HEK293 (cell line): ENCODE results near the gene PPP1R15B.

Experiments
- CTCF ChIA-PET: fragments of 350-600 bp; formaldehyde crosslinking; extraction: SDS; loops from one replicate; lab custom pipeline; 2021; ENCODE audit warnings: antibody characterized with exemption; lab: Yijun Ruan, JAX
- POLR2A ChIA-PET: fragments of 300-600 bp; formaldehyde crosslinking; extraction: SDS; loops from one replicate; lab custom pipeline; 2020; ENCODE audit warnings: antibody characterized with exemption, inconsistent platforms; lab: Yijun Ruan, JAX
- H3K27ac ChIP-seq: fragments of 200-500 bp; sonication (Bioruptor generic); 2 replicates; pipeline ENCODE4 v1.5.1; 2014; ENCODE audit warnings: low read depth, low read length, control low read depth, inconsistent platforms; ENCODE audit errors: extremely low read depth
- H3K36me3 ChIP-seq, 2 experiments: fragments of 200-500 bp in 1 of 2; sonication (Bioruptor generic) in 1 of 2; 1 replicate in 1 of 2; 2 replicates in 1 of 2; pipeline ENCODE4 v1.5.1; 2014 to 2017; ENCODE audit warnings: inconsistent platforms in 2 of 2, low read length in 2 of 2; ENCODE audit not compliant: control insufficient read depth in 2 of 2, insufficient read depth in 1 of 2
- H3K4me1 ChIP-seq: fragments of 200-500 bp; sonication (Bioruptor generic); 2 replicates; pipeline ENCODE4 v1.5.1; 2014; ENCODE audit warnings: mild to moderate bottlenecking, low read length, inconsistent platforms; ENCODE audit not compliant: control insufficient read depth, insufficient read depth
- H3K4me3 ChIP-seq: 2 replicates; pipeline ENCODE4 v1.5.1; 2011; ENCODE audit warnings: low read depth, mild to moderate bottlenecking, control low read depth, low read length, moderate library complexity
- H3K9me3 ChIP-seq: fragments of 200-500 bp; sonication (Bioruptor generic); 2 replicates; pipeline ENCODE4 v1.5.1; 2014; ENCODE audit warnings: low read depth, low read length, inconsistent platforms; ENCODE audit not compliant: control insufficient read depth, insufficient read depth
- EGR2 ChIP-seq: fragments of 450-650 bp; formaldehyde crosslinking; IDR thresholded peaks from 2 replicates; pipeline ENCODE4 v1.5.1; 2016; ENCODE audit warnings: low read depth, missing biosample characterization, missing genetic modification characterization
- SALL2 ChIP-seq: fragments of 450-650 bp; formaldehyde crosslinking; IDR thresholded peaks from 2 replicates; pipeline ENCODE4 v1.5.0; 2017; ENCODE audit warnings: missing biosample characterization, mild to moderate bottlenecking, missing genetic modification characterization, borderline replicate concordance
- SP2 ChIP-seq: fragments of 450-650 bp; formaldehyde crosslinking; IDR thresholded peaks from 2 replicates; pipeline ENCODE4 v1.5.1; 2016; ENCODE audit warnings: missing biosample characterization, missing genetic modification characterization
- SP3 ChIP-seq: fragments of 450-650 bp; formaldehyde crosslinking; IDR thresholded peaks from 2 replicates; pipeline ENCODE4 v1.5.1; 2016; ENCODE audit warnings: missing biosample characterization, missing genetic modification characterization
- ZBTB21 ChIP-seq: fragments of 450-650 bp; formaldehyde crosslinking; IDR thresholded peaks from 2 replicates; pipeline ENCODE4 v1.5.1; 2017; ENCODE audit warnings: missing biosample characterization, missing genetic modification characterization
- ZBTB48 ChIP-seq: fragments of 450-650 bp; formaldehyde crosslinking; IDR thresholded peaks from 2 replicates; pipeline ENCODE4 v1.5.1; 2016; ENCODE audit warnings: missing biosample characterization, missing genetic modification characterization
- ZFP41 ChIP-seq: fragments of 450-650 bp; formaldehyde crosslinking; IDR thresholded peaks from 2 replicates; pipeline ENCODE4 v1.5.1; 2016; ENCODE audit warnings: missing biosample characterization, missing genetic modification characterization, borderline replicate concordance
- ZNF416 ChIP-seq: fragments of 450-650 bp; formaldehyde crosslinking; IDR thresholded peaks from 2 replicates; pipeline ENCODE4 v1.5.1; 2016; ENCODE audit warnings: missing biosample characterization, missing genetic modification characterization
- ZNF544 ChIP-seq: fragments of 450-650 bp; formaldehyde crosslinking; IDR thresholded peaks from 2 replicates; pipeline ENCODE4 v1.5.0; 2017; ENCODE audit warnings: missing biosample characterization, missing genetic modification characterization
- ZNF548 ChIP-seq: fragments of 450-650 bp; formaldehyde crosslinking; IDR thresholded peaks from 2 replicates; pipeline ENCODE4 v1.5.1; 2016; ENCODE audit warnings: missing biosample characterization, missing genetic modification characterization
- ZNF623 ChIP-seq: fragments of 450-650 bp; formaldehyde crosslinking; IDR thresholded peaks from 2 replicates; pipeline ENCODE4 v1.5.1; 2016; ENCODE audit warnings: missing biosample characterization, missing genetic modification characterization
- ZNF654 ChIP-seq: fragments of 450-650 bp; formaldehyde crosslinking; IDR thresholded peaks from 2 replicates; pipeline ENCODE4 v1.5.1; 2016; ENCODE audit warnings: low read depth, missing biosample characterization, missing genetic modification characterization
- ZNF677 ChIP-seq: fragments of 450-650 bp; IDR thresholded peaks from 2 replicates; pipeline ENCODE4 v1.5.0; 2018; ENCODE audit warnings: missing biosample characterization, mild to moderate bottlenecking, missing genetic modification characterization, moderate library complexity
- TF ChIP-seq, protein P1 (sequence below): fragments of 450-650 bp; formaldehyde crosslinking; IDR thresholded peaks from 2 replicates; pipeline ENCODE4 v1.5.1; 2016; ENCODE audit warnings: missing biosample characterization, missing genetic modification characterization, borderline replicate concordance
- TF ChIP-seq, protein P2 (sequence below): fragments of 450-650 bp; formaldehyde crosslinking; IDR thresholded peaks from 2 replicates; pipeline ENCODE4 v1.5.1; 2016; ENCODE audit warnings: missing biosample characterization, missing genetic modification characterization
- TF ChIP-seq, protein P3 (sequence below): fragments of 450-650 bp; formaldehyde crosslinking; IDR thresholded peaks from 2 replicates; pipeline ENCODE4 v1.5.1; 2016; ENCODE audit warnings: missing biosample characterization, missing genetic modification characterization
- TF ChIP-seq, protein P4 (sequence below): fragments of 450-650 bp; formaldehyde crosslinking; IDR thresholded peaks from 2 replicates; pipeline ENCODE4 v1.5.1; 2016; ENCODE audit warnings: missing biosample characterization, missing genetic modification characterization
- TF ChIP-seq, protein P5 (sequence below): fragments of 450-650 bp; formaldehyde crosslinking; IDR thresholded peaks from 2 replicates; pipeline ENCODE4 v1.5.1; 2016; ENCODE audit warnings: missing biosample characterization, missing genetic modification characterization
- TF ChIP-seq, protein P6 (sequence below): fragments of 450-650 bp; formaldehyde crosslinking; IDR thresholded peaks from 2 replicates; pipeline ENCODE4 v1.5.1; 2016; ENCODE audit warnings: missing biosample characterization, missing genetic modification characterization
- TF ChIP-seq, protein P7 (sequence below): fragments of 450-650 bp; formaldehyde crosslinking; IDR thresholded peaks from 2 replicates; pipeline ENCODE4 v1.5.1; 2016; ENCODE audit warnings: missing biosample characterization, missing genetic modification characterization

The PPP1R15B gene

DNA sequence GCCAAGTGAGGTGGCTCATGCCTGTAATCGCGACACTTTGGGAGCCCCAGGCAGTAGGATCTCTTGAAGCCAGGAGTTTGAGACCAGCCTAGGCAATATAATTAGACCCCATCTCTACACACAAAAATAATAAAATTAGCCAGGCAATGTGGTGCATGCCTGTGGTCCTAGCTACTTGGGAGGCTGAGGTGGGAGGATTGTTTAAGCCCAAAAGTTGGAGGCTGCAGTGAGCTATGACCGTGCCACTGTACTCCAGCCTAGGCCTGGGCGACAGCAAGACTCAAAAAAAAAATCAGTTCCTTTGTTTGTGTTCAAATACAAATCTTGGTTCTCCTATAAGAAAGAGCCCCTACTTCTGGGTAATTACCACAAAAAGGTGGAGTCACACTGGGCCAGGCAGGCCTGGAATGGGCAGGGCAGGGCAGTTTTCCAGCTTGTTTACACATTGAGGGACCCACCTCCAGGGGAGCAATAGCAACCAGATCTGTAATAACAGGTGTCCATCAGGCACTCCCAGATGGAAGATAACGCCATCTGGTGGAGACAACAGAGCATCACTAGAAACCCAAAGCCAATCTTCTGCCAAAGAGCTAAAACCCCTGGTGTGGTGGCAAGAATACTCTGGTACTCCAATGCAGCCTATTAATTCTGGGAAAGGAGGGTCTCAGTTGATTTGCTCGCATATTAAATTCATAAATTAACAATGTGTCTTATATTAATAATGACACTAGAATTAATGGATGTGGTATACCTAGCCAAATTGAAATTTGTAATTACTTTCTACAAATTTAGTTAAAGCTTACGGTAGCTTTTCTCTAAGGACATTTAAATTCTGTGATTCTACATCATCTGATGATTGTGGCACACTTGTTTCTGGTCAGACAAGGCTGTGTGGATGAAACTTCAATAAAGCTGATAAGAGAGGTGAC lies 13.2 kb downstream of the PPP1R15B start:
- Histone ChIP-seq H3K4me3 (no peak overlapping the region), H3K36me3 (peaks cover 14 to 47% of the 10 kb centered on the region in 2 experiments), H3K4me1 (no peaks in the 10 kb centered on the region), H3K27ac (no peak overlapping the region), H3K9me3 (no peaks in the 10 kb centered on the region)
- ChIA-PET POLR2A (interaction anchor here (0.6 to 1.2 kb wide), 10 partner anchors 9 to 117 kb away, joined by 3 to 12 read pairs (median 4); no protein-coding TSS in a partner anchor), CTCF (interaction anchor here (0.6 to 2.9 kb wide), 69 partner anchors 10 to 539 kb away, joined by 3 to 64 read pairs (median 5); partner anchors contain the start of genes GOLT1A, MDM4, PIK3C2B and REN)
- TF ChIP-seq ZNF677 (tag by site-specific recombination), result no peak
- TF ChIP-seq ZNF623 (tag by site-specific recombination), result no peak
- TF ChIP-seq ZBTB48 (tag by site-specific recombination), result peak; percentile 46; the same call in 1 of the 2 replicates
- no peak for TF ChIP-seq ZNF416 (tag by site-specific recombination)
- no peak for TF ChIP-seq ZFP41 (tag by site-specific recombination)
- TF ChIP-seq, protein P1, sequence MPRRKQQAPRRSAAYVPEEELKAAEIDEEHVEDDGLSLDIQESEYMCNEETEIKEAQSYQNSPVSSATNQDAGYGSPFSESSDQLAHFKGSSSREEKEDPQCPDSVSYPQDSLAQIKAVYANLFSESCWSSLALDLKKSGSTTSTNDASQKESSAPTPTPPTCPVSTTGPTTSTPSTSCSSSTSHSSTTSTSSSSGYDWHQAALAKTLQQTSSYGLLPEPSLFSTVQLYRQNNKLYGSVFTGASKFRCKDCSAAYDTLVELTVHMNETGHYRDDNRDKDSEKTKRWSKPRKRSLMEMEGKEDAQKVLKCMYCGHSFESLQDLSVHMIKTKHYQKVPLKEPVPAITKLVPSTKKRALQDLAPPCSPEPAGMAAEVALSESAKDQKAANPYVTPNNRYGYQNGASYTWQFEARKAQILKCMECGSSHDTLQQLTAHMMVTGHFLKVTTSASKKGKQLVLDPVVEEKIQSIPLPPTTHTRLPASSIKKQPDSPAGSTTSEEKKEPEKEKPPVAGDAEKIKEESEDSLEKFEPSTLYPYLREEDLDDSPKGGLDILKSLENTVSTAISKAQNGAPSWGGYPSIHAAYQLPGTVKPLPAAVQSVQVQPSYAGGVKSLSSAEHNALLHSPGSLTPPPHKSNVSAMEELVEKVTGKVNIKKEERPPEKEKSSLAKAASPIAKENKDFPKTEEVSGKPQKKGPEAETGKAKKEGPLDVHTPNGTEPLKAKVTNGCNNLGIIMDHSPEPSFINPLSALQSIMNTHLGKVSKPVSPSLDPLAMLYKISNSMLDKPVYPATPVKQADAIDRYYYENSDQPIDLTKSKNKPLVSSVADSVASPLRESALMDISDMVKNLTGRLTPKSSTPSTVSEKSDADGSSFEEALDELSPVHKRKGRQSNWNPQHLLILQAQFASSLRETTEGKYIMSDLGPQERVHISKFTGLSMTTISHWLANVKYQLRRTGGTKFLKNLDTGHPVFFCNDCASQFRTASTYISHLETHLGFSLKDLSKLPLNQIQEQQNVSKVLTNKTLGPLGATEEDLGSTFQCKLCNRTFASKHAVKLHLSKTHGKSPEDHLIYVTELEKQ (tag by site-specific recombination), result peak; percentile 49; the same call in 1 of the 2 replicates
- TF ChIP-seq ZNF654 (tag by site-specific recombination), result peak; percentile 68
- TF ChIP-seq ZNF548, result peak; percentile 36; the same call in 1 of the 2 replicates
- no peak for TF ChIP-seq SP3 (tag by site-specific recombination)
- TF ChIP-seq, protein P2, sequence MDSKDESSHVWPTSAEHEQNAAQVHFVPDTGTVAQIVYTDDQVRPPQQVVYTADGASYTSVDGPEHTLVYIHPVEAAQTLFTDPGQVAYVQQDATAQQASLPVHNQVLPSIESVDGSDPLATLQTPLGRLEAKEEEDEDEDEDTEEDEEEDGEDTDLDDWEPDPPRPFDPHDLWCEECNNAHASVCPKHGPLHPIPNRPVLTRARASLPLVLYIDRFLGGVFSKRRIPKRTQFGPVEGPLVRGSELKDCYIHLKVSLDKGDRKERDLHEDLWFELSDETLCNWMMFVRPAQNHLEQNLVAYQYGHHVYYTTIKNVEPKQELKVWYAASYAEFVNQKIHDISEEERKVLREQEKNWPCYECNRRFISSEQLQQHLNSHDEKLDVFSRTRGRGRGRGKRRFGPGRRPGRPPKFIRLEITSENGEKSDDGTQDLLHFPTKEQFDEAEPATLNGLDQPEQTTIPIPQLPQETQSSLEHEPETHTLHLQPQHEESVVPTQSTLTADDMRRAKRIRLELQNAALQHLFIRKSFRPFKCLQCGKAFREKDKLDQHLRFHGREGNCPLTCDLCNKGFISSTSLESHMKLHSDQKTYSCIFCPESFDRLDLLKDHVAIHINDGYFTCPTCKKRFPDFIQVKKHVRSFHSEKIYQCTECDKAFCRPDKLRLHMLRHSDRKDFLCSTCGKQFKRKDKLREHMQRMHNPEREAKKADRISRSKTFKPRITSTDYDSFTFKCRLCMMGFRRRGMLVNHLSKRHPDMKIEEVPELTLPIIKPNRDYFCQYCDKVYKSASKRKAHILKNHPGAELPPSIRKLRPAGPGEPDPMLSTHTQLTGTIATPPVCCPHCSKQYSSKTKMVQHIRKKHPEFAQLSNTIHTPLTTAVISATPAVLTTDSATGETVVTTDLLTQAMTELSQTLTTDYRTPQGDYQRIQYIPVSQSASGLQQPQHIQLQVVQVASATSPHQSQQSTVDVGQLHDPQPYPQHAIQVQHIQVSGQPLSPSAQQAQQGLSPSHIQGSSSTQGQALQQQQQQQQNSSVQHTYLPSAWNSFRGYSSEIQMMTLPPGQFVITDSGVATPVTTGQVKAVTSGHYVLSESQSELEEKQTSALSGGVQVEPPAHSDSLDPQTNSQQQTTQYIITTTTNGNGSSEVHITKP (tag by site-specific recombination), result peak; percentile 25; the same call in 1 of the 2 replicates
- TF ChIP-seq, protein P3, sequence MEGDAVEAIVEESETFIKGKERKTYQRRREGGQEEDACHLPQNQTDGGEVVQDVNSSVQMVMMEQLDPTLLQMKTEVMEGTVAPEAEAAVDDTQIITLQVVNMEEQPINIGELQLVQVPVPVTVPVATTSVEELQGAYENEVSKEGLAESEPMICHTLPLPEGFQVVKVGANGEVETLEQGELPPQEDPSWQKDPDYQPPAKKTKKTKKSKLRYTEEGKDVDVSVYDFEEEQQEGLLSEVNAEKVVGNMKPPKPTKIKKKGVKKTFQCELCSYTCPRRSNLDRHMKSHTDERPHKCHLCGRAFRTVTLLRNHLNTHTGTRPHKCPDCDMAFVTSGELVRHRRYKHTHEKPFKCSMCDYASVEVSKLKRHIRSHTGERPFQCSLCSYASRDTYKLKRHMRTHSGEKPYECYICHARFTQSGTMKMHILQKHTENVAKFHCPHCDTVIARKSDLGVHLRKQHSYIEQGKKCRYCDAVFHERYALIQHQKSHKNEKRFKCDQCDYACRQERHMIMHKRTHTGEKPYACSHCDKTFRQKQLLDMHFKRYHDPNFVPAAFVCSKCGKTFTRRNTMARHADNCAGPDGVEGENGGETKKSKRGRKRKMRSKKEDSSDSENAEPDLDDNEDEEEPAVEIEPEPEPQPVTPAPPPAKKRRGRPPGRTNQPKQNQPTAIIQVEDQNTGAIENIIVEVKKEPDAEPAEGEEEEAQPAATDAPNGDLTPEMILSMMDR (tag by site-specific recombination), result peak; percentile 90
- TF ChIP-seq, protein P4, sequence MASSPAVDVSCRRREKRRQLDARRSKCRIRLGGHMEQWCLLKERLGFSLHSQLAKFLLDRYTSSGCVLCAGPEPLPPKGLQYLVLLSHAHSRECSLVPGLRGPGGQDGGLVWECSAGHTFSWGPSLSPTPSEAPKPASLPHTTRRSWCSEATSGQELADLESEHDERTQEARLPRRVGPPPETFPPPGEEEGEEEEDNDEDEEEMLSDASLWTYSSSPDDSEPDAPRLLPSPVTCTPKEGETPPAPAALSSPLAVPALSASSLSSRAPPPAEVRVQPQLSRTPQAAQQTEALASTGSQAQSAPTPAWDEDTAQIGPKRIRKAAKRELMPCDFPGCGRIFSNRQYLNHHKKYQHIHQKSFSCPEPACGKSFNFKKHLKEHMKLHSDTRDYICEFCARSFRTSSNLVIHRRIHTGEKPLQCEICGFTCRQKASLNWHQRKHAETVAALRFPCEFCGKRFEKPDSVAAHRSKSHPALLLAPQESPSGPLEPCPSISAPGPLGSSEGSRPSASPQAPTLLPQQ (tag by site-specific recombination), result peak; percentile 97
- TF ChIP-seq, protein P5, sequence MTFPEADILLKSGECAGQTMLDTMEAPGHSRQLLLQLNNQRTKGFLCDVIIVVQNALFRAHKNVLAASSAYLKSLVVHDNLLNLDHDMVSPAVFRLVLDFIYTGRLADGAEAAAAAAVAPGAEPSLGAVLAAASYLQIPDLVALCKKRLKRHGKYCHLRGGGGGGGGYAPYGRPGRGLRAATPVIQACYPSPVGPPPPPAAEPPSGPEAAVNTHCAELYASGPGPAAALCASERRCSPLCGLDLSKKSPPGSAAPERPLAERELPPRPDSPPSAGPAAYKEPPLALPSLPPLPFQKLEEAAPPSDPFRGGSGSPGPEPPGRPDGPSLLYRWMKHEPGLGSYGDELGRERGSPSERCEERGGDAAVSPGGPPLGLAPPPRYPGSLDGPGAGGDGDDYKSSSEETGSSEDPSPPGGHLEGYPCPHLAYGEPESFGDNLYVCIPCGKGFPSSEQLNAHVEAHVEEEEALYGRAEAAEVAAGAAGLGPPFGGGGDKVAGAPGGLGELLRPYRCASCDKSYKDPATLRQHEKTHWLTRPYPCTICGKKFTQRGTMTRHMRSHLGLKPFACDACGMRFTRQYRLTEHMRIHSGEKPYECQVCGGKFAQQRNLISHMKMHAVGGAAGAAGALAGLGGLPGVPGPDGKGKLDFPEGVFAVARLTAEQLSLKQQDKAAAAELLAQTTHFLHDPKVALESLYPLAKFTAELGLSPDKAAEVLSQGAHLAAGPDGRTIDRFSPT (tag by site-specific recombination), result no peak
- TF ChIP-seq SALL2, result no peak
- TF ChIP-seq ZBTB21 (tag by site-specific recombination), result no peak
- 0 out of 2 replicates have a peak, but pooled peaks have one; percentile 17 for TF ChIP-seq SP2 (tag by site-specific recombination)
- TF ChIP-seq, protein P6, sequence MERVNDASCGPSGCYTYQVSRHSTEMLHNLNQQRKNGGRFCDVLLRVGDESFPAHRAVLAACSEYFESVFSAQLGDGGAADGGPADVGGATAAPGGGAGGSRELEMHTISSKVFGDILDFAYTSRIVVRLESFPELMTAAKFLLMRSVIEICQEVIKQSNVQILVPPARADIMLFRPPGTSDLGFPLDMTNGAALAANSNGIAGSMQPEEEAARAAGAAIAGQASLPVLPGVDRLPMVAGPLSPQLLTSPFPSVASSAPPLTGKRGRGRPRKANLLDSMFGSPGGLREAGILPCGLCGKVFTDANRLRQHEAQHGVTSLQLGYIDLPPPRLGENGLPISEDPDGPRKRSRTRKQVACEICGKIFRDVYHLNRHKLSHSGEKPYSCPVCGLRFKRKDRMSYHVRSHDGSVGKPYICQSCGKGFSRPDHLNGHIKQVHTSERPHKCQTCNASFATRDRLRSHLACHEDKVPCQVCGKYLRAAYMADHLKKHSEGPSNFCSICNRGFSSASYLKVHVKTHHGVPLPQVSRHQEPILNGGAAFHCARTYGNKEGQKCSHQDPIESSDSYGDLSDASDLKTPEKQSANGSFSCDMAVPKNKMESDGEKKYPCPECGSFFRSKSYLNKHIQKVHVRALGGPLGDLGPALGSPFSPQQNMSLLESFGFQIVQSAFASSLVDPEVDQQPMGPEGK (tag by site-specific recombination), result peak; percentile 44; the same call in 1 of the 2 replicates
- no peak for TF ChIP-seq ZNF544
- TF ChIP-seq, protein P7, sequence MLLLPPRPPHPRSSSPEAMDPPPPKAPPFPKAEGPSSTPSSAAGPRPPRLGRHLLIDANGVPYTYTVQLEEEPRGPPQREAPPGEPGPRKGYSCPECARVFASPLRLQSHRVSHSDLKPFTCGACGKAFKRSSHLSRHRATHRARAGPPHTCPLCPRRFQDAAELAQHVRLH, result no peak
- no peak for TF ChIP-seq EGR2
